Measurements from ENCODE around the gene ARHGAP25. TPM values are rescaled to one million over a fixed set of nuclear protein-coding genes. Genes with fewer than 3 reads are reported as not detected.

The ARHGAP25 gene
- total and polyA plus RNA-seq, 2 of the 4 experiments (the other 2 are of a cell fraction) = 0.29 to 0.36 TPM

- Histone ChIP-seq H3K4ac (ENCODE audit: low read depth, low read length) (no peak overlapping the region), H3K14ac (replicated peaks; ENCODE audit: low read depth, low read length) (no peak overlapping the region), H3K4me2 (ENCODE audit: low read depth, low read length) (no peak overlapping the region), H3K36me3 (ENCODE audit: control insufficient read depth, insufficient read depth, low read length) (no peaks in the 10 kb centered on the region), H4K5ac (ENCODE audit: low read depth, low read length) (no peak overlapping the region), H2AFZ (replicated peaks; ENCODE audit: low read length, poor library complexity) (no peak overlapping the region), H3K9ac (ENCODE audit: low read depth, low read length) (no peak overlapping the region), H3K4me3 (ENCODE audit: insufficient read depth, low read depth, low read length) (no peak overlapping the region), H3K9me1 (ENCODE audit: insufficient read depth, low read length) (peaks cover 5% of the 10 kb centered on the region; the same call in 1 of the 2 replicates), H3K56ac (ENCODE audit: extremely low read depth, insufficient read depth, low read length) (no peak overlapping the region), H3K27me3 (ENCODE audit: control insufficient read depth, insufficient read depth, low read length) (no peaks in the 10 kb centered on the region), H2AK5ac (ENCODE audit: low read depth, low read length) (no peak overlapping the region), H3K79me1 (ENCODE audit: low read depth in 1 of 2, low read length in 2 of 2) (no peaks in the 10 kb centered on the region), H2BK20ac (ENCODE audit: low read depth, low read length) (no peak overlapping the region; the same call in 1 of the 2 replicates), H3K23ac (ENCODE audit: low read depth, low read length) (no peak overlapping the region), H4K20me1 (ENCODE audit: insufficient read depth, low read length) (no peaks in the 10 kb centered on the region), H3K27ac (ENCODE audit: insufficient read depth, low read length) (no peak overlapping the region), H3K18ac (ENCODE audit: low read depth, low read length) (no peak overlapping the region), H3K9me3 (ENCODE audit: control insufficient read depth, insufficient read depth, low read length) (no peaks in the 10 kb centered on the region), H3K4me1 (ENCODE audit: control insufficient read depth, insufficient read depth, low read length) (peaks cover 9% of the 10 kb centered on the region), H2BK120ac (ENCODE audit: low read depth, low read length) (no peak overlapping the region), H4K8ac (ENCODE audit: low read depth in 2 of 2, low read length in 2 of 2) (no peak overlapping the region), H2BK15ac (ENCODE audit: low read depth, low read length) (no peak overlapping the region), H2BK5ac (ENCODE audit: low read depth, low read length, poor library complexity, severe bottlenecking) (no peak overlapping the region), H4K91ac (ENCODE audit: insufficient read depth, low read depth, low read length) (no peak overlapping the region), H2AK9ac (replicated peaks; ENCODE audit: low read depth, low read length, poor library complexity) (no peak overlapping the region)
- no TSS peak for BruUV-seq (replicated peaks)
- TF ChIP-seq POLR2A (IDR thresholded peaks at IDR 0.05; ENCODE audit: low read depth, low read length) (no peak), SMC3 (IDR thresholded peaks at IDR 0.05; ENCODE audit: low read depth, low read length) (no peak), RFX5 (IDR thresholded peaks at IDR 0.05; ENCODE audit: low read depth, low read length) (no peak), BHLHE40 (IDR thresholded peaks at IDR 0.05; ENCODE audit: low read depth, low read length) (no peak), MXI1 (IDR thresholded peaks at IDR 0.05; ENCODE audit: borderline replicate concordance, low read depth, low read length) (no peak), MAFK (IDR thresholded peaks at IDR 0.05; ENCODE audit: low read depth, low read length) (no peak), RAD21 (IDR thresholded peaks at IDR 0.05; ENCODE audit: low read length) (peak; percentile 15; the same call in 1 of the 2 replicates), MAZ (IDR thresholded peaks at IDR 0.05; ENCODE audit: borderline replicate concordance, low read depth, low read length) (no peak), CEBPB (IDR thresholded peaks at IDR 0.05; ENCODE audit: low read depth, low read length) (no peak), CTCF (conservative IDR thresholded peaks at IDR 0.05; ENCODE audit: low read depth, low read length) (peak; percentile 26)
- intact Hi-C loops (cut with micrococcal nuclease) = no loop called here
- no peak for DNase-seq
- WGBS, 2 experiments (ENCODE audit: extremely low coverage in 2 of 2, insufficient read length in 1 of 2) = no CpG with 5 or more reads among the region's 4 CpGs
- dilution Hi-C loops (cut with HindIII; ENCODE audit: low sequenced_read_pairs, unreplicated experiment) = no loop called here
- ATAC-seq (ENCODE audit: low read depth) = no peak
- CTCF ChIA-PET = interaction anchor here (0.6 to 1.2 kb wide), 3 partner anchors 7 to 279 kb away, joined by 3 read pairs; no protein-coding TSS in a partner anchor
- POLR2A ChIA-PET (ENCODE audit: unreplicated experiment) = interaction anchor here (0.5 kb wide), 1 partner anchor 22 kb away, joined by 10 read pairs; no protein-coding TSS in a partner anchor
- in situ Hi-C loops (cut with MboI; ENCODE audit: low sequenced_read_pairs) = no loop called here
Measured at GRCh38 chr2:68744366-68744912, 9.8 kb downstream of the ARHGAP25 start.
